Endometrial microvascular endothelial cells (primary cell): ENCODE data around the gene DCAF8L2. TPM values are rescaled to one million over a fixed set of nuclear protein-coding genes. Genes with fewer than 3 reads are reported as not detected.

ENCODE experiments used
- in situ Hi-C: cut with HindIII; loops from 2 replicates; pipeline ENCODE4 v1.10.0; 2017; ENCODE audit warnings: low sequenced_read_pairs, low pct_unique_long_range_greater_than_20kb; ENCODE audit errors: inconsistent ontology term
- total RNA-seq: library from RNA; depleted of rRNA; stranded (reverse); fragments of >200 nt; gene quantifications from one replicate; pipeline ENCODE4 v1.2.3, GENCODE V29; 2015; ENCODE audit errors: inconsistent ontology term

Gene DCAF8L2
- total RNA-seq, 1 donor from 2014 or later = not detected

DNA sequence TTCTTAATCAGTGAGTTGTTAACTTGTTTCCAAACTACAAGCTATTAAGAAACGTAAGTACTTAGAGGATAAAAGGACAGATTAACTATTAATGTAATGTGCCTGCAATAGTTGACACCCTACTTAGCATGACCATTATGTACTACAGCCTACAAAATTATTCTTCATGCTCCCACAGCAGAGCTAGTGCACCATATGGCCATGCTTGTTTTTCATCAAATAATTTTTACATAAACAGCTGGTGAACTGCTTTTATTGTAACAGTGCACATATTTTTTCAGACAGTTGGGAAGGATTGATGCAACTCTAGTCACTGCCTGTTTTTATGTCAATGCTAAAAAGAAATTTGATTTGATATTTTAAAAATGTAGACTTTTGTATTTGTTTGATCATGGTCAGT lies 207.4 kb downstream of the DCAF8L2 start:
- in situ Hi-C loops = no loop called here

Other genes starting within 250 kb of the DCAF8L2 start
- not detected for gene PPP4R3C, start 127.0 kb upstream of the DCAF8L2 start, total RNA-seq
- gene MAGEB10, start 217.6 kb downstream of the DCAF8L2 start, total RNA-seq = not detected